HG03159 (cell line): ENCODE data around the gene CORO7.

Source experiments
- ATAC-seq: cut with Tn5 transposase; IDR thresholded peaks from one replicate; pipeline ENCODE4 v1.9.1; 2021; ENCODE audit warnings: mild to moderate bottlenecking, moderate library complexity; ENCODE audit not compliant: unreplicated experiment

The CORO7 gene

DNA sequence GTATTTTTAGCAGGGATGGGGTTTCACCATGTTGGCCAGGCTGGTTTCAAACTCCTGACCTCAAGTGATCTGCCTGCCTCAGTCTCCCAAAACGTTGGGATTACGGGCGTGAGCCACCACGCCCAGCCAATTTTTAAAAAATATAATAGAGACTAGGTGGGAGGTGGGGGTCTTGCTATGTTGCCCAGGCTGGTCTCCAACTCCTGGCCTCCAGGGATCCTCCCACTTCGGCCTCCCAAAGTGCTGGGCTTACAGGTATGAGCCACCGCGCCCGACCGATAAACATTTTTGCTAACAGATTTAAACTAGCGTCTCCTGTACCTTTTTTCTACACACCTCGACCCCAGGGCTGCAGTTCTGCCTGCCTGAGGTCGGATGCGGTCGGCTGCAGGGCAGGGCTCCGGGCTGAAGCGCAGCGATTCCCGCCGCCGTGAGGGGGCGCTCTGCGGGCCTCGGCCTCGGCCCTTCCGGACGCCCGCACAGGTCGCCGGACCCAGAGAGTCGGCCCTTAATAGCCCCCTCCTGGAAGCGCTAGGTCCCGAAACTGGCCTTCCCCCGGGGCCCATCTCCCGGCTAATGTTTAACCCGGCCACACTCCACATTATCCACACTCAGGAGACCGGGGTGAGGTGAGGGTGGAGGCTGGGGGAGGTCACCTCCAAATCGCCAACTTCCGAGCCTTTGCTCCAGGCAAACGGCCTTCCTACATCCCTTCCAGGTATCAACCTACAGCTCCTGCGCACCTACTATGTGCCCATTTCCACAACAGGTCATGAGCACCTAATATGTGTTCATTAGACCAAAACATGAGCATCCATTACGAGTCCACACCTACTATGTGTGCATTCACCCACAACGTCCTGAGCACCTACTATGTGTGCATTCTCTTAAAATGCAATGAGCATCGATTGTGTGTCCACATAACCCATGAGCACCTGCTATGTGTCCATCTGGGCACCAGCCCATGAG lies 102.5 kb downstream of the CORO7 start:
- ATAC-seq: no peak

DNA sequence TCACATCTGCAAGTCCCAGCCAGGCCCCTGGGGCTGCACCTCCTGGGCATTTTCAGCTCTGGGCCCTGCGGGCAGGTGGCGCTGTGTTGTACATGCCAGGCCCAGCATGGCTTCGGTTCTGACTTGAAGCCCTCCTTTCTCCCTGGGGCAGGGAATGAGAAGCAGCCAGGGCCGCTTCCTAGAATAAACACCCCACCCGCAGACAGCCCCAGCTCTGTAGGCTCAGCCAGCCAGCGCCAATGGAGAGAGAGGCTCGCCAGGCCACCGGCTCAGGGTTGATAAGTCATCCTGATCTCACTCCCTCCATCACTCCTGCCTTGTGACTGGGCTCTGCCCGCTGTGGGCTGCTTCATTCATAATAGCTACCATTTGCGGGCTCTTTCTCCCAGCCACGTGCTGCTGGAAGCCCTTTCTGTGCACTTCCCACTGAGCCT lies 106.5 kb downstream of the CORO7 start:
- ATAC-seq: no peak

DNA sequence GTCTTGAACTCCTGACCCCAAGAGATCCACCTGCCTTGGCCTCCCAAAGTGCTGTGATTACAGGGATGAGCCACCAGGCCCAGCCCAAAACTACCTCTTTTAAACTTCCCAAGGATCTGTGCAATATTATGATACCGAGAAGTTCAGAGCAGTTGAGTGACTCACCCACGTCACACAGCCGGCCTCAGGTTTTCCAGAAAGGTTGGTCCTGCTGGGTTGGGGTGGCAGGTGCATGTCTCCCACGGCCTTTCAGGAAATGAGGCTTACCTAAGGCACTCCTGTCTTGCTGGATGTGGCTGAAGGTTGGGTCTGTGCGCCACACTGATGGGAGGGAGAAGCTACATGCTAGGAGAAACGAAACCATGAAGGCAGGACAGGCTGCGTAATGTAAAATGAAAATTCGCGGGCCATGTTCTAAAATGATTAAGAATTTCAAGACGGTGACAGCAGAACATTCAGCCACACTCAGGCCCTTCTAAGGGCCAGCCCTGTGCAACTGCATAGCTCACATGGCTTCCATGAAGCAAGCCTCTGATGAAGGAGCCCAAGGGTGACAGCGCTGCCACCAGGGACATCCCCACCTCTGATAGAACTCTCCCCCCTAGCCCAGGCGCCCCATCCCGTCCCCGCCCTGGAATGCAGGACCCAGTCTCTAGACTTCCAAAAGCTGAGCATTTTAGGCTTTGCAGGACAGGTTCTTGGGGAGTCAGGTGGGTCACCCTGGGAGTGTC lies 107.1 kb downstream of the CORO7 start:
- ATAC-seq: no peak

DNA sequence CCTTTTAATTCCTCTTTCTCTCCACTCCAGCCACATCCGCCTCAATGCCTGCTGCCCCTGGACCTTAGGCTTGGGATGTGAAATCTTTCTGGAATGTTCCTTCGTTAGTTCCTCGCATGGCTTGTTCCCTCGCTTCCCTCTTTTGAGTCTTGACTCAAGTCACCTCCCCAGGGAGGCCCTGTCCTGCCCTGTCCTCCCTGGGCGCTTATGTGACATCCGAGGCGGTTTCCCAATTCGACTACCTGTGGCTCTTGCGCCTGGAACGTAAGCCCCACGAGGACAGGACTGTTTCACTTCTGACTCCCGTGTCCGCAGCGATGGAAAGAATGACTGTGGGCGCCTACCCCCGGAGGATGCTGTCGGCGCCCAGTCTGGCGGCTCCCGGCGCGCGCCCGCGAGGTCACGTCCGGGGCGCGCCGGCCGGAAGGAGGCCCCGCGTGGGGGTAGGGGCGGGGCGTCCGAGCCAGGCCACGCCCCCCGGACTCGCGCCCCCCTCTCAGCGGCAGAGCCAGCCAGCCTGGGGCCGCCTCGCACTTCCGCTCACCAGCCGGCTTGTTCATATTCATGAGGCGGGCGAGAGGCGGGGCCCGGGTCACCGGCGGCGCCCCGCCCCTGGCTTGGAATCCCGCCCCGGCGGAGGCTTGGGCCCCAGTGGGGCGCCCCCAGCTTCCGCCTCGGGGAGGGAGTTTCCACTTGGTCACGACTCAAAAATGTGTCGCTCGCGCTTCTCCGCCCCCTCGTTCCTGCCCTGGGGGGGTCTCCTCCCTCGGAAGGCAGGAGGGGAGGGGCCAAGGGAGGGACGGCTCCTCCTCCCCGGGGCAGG lies 109.0 kb downstream of the CORO7 start:
- peak; percentile 89 for ATAC-seq

DNA sequence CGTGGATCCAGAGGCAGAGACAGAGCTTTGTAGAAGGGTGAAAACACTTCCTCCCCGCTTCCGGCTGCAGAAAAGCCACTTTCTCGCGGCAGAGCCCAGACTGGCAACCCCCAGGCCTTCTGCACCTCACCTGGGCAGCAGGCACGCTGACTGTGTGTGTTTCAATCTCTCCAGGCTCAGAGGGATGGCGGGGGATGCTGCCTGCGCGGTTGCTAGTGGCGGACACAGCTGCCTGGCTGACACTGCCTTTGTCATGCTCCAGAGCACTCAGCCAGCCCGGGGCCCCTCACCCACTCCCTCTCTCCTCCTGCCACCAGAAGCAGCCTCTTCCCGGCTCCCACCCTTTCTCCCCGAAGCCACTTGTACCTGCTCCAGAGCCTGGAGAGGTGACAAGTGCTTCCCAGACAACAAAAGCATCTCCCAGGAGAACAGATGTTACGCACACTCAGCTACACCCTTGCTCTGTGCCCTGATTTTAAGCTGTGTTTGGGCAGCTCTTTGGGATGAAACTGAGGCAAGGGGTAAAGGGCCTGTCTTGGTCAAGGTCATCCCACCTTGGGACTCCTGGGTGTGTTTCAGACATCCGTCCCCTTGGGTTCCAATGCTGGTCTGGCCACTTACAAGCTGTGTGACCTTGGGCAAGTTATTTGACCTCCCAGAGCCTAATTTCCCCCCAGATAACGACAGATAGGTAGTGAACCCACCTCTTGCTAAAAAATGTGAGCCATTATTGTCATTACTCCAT lies 109.8 kb downstream of the CORO7 start:
- no peak for ATAC-seq
